Mammary microvascular endothelial cell (primary cell): ENCODE data around the gene CD300C. TPM values are rescaled to one million over a fixed set of nuclear protein-coding genes. Genes with fewer than 3 reads are reported as not detected.

Experiments used
- total RNA-seq: library from RNA; depleted of rRNA; stranded (reverse); fragments of >200 nt; gene quantifications from 2 replicates; pipeline ENCODE4 v1.2.3, GENCODE V29; 2015

Gene CD300C
- not detected in 2 replicates for total RNA-seq

GRCh38 chr17:74545843-74546230, at the start of gene CD300C:
Gene CD300C, minus strand, starts transcription at chr17:74546115. Its CDS starts 333 bp downstream, at chr17:74545782.

GRCh38 chr17:74592087-74592990, 46.4 kb upstream of the CD300C start, which contains the start of gene CD300LD:
Gene CD300LD, minus strand, starts transcription at chr17:74592283. Its CDS starts 81 bp downstream, at chr17:74592202.

GRCh38 chr17:74567397-74567796, 21.5 kb upstream of the CD300C start, which contains the start of gene CD300H:
Gene CD300H, minus strand, starts transcription at chr17:74567509.

GRCh38 chr17:74531231-74531761, 14.6 kb downstream of the CD300C start, which contains the start of gene CD300LB:
Gene CD300LB, minus strand, starts transcription at chr17:74531475. Its CDS starts 125 bp downstream, at chr17:74531350.

Other genes starting within 250 kb of the CD300C start
- 4.9 and 5.0 TPM in 2 replicates for gene KIF19, start 219.9 kb downstream of the CD300C start, total RNA-seq
- gene BTBD17, start 184.2 kb downstream of the CD300C start, total RNA-seq: not detected in 2 replicates
- not detected in 2 replicates for gene GPR142, start 178.6 kb downstream of the CD300C start, total RNA-seq
- 0.30 TPM in 1 of 2 replicates, not detected in the other for gene GPRC5C, start 114.0 kb downstream of the CD300C start, total RNA-seq
- gene CD300A, start 79.5 kb downstream of the CD300C start, total RNA-seq: not detected in 2 replicates
- not detected in 2 replicates for gene CD300LB, start 14.6 kb downstream of the CD300C start, total RNA-seq
- gene CD300H, start 21.4 kb upstream of the CD300C start, total RNA-seq: not detected in 2 replicates
- not detected in 2 replicates for gene CD300LD, start 46.2 kb upstream of the CD300C start, total RNA-seq
- gene CD300E, start 77.6 kb upstream of the CD300C start, total RNA-seq: not detected in 2 replicates
- gene CD300LF, start 166.8 kb upstream of the CD300C start, total RNA-seq: not detected in 2 replicates
- 0.40 and 0.44 TPM in 2 replicates for gene RAB37, start 191.1 kb upstream of the CD300C start, total RNA-seq
- gene NHERF1, start 202.5 kb upstream of the CD300C start, total RNA-seq: 25.1 and 27.2 TPM in 2 replicates
- gene NAT9, start 230.2 kb upstream of the CD300C start, total RNA-seq: 15.7 and 22.2 TPM in 2 replicates